HepG2 (cell line): ENCODE results near the gene IL17RC. TPM values are rescaled to one million over a fixed set of nuclear protein-coding genes. Genes with fewer than 3 reads are reported as not detected.

ENCODE experiments used
- AHR ChIP-seq: IDR thresholded peaks from 2 replicates; pipeline ENCODE4 v1.6.1; 2018; ENCODE audit warnings: missing genetic modification reagents, missing compliant biosample characterization
- ARID2 ChIP-seq: sonication (generic); formaldehyde crosslinking; IDR thresholded peaks from 2 replicates; pipeline ENCODE4 v1.8.1; 2022; ENCODE audit warnings: mild to moderate bottlenecking, missing genetic modification reagents, borderline replicate concordance
- DMAP1 ChIP-seq: IDR thresholded peaks from 2 replicates; pipeline ENCODE4 v1.6.1; 2016
- GABPB1 ChIP-seq: IDR thresholded peaks from 2 replicates; pipeline ENCODE4 v1.6.1; 2016; ENCODE audit warnings: mild to moderate bottlenecking, missing genetic modification reagents, moderate library complexity, missing compliant biosample characterization
- KAT8 ChIP-seq: IDR thresholded peaks from 2 replicates; pipeline ENCODE4 v1.6.1; 2016; ENCODE audit warnings: missing genetic modification reagents, missing compliant biosample characterization
- KDM5B ChIP-seq: sonication (generic); formaldehyde crosslinking; IDR thresholded peaks from 2 replicates; pipeline ENCODE4 v1.4.0; 2020; ENCODE audit warnings: missing genetic modification reagents, mild to moderate bottlenecking, borderline replicate concordance
- MAF1 ChIP-seq: sonication (generic); formaldehyde crosslinking; IDR thresholded peaks from 2 replicates; pipeline ENCODE4 v1.5.0; 2020; ENCODE audit warnings: missing genetic modification reagents, borderline replicate concordance
- MZF1 ChIP-seq: sonication (generic); formaldehyde crosslinking; IDR thresholded peaks from 2 replicates; pipeline ENCODE4 v1.8.1; 2023; ENCODE audit warnings: mild to moderate bottlenecking, missing genetic modification reagents, borderline replicate concordance
- NONO ChIP-seq, 2 experiments: fragments of 450-650 bp in 1 of 2; sonication (generic) in 1 of 2; formaldehyde crosslinking in 1 of 2; IDR thresholded peaks in 1 of 2; conservative IDR thresholded peaks in 1 of 2; 2 replicates each; pipeline versions ENCODE4 v1.6.1 to v1.8.0; 2017 to 2022; ENCODE audit warnings: mild to moderate bottlenecking in 1 of 2, missing genetic modification reagents in 1 of 2, moderate library complexity in 1 of 2
- SNAPC2 ChIP-seq: sonication (generic); formaldehyde crosslinking; IDR thresholded peaks from 2 replicates; pipeline ENCODE4 v1.8.1; 2022; ENCODE audit warnings: mild to moderate bottlenecking, missing genetic modification reagents
- SP1 ChIP-seq, 2 experiments: fragments of 450-650 bp in 1 of 2; sonication (generic) in 1 of 2; formaldehyde crosslinking in 1 of 2; IDR thresholded peaks; 2 replicates each; pipeline versions ENCODE4 v1.4.0 to v1.6.1; 2016 to 2020; ENCODE audit warnings: missing genetic modification reagents in 1 of 2
- TCF12 ChIP-seq, 2 experiments: fragments of 450-650 bp in 1 of 2; sonication (generic) in 1 of 2; formaldehyde crosslinking in 1 of 2; IDR thresholded peaks; 2 replicates each; pipeline versions ENCODE4 v1.6.1 to v1.8.0; 2017 to 2022; ENCODE audit warnings: antibody characterized with exemption in 1 of 2, mild to moderate bottlenecking in 1 of 2, missing genetic modification reagents in 1 of 2, moderate library complexity in 1 of 2
- TOE1 ChIP-seq: sonication (generic); formaldehyde crosslinking; IDR thresholded peaks from 2 replicates; pipeline ENCODE4 v1.4.0; 2020; ENCODE audit warnings: mild to moderate bottlenecking, missing genetic modification reagents
- TP53 ChIP-seq: sonication (generic); formaldehyde crosslinking; conservative IDR thresholded peaks from 2 replicates; pipeline ENCODE4 v1.4.0; 2020; ENCODE audit warnings: missing genetic modification reagents
- XRCC5 ChIP-seq: fragments of 200-400 bp; formaldehyde crosslinking; optimal IDR thresholded peaks from 2 replicates; pipeline ENCODE3; 2017; ENCODE audit warnings: mild to moderate bottlenecking, low read length
- ZBTB21 ChIP-seq: sonication (generic); formaldehyde crosslinking; IDR thresholded peaks from 2 replicates; pipeline ENCODE4 v1.4.0; 2020; ENCODE audit warnings: missing genetic modification reagents
- ZNF282 ChIP-seq: fragments of 450-650 bp; IDR thresholded peaks from 2 replicates; pipeline ENCODE4 v1.6.1; 2018; ENCODE audit not compliant: partially characterized antibody
- ZNF432 ChIP-seq: sonication (generic); formaldehyde crosslinking; IDR thresholded peaks from 2 replicates; pipeline ENCODE4 v1.5.0; 2020; ENCODE audit warnings: missing genetic modification reagents, mild to moderate bottlenecking, borderline replicate concordance
- ZNF446 ChIP-seq: sonication (generic); formaldehyde crosslinking; IDR thresholded peaks from 2 replicates; pipeline ENCODE4 v1.5.0; 2020; ENCODE audit warnings: mild to moderate bottlenecking, missing genetic modification reagents
- ZNF552 ChIP-seq: sonication (generic); formaldehyde crosslinking; IDR thresholded peaks from 2 replicates; pipeline ENCODE4 v1.9.0; 2022; ENCODE audit warnings: missing genetic modification reagents, mild to moderate bottlenecking, borderline replicate concordance
- ZNF652 ChIP-seq: IDR thresholded peaks from 2 replicates; pipeline ENCODE4 v1.6.1; 2016; ENCODE audit warnings: low read depth, borderline replicate concordance
- ZSCAN20 ChIP-seq: sonication (generic); formaldehyde crosslinking; IDR thresholded peaks from 2 replicates; pipeline ENCODE4 v1.4.0; 2020; ENCODE audit warnings: missing genetic modification reagents, mild to moderate bottlenecking, borderline replicate concordance
- polyA plus RNA-seq, 8 experiments: library from polyadenylated mRNA; depleted of rRNA in 3 of 8; stranded (reverse) in 7 of 8; unstranded in 1 of 8; fragments of >200 nt; fragmentation: Illumina TruSeq in 4 of 8; extraction: Trizol in 4 of 8; gene quantifications; 2 replicates each; pipeline versions ENCODE4 v1.2.1 to v1.2.3, GENCODE V29; 2011 to 2016; ENCODE audit warnings: low read depth in 4 of 8, missing spikeins in 1 of 8, mixed read lengths in 1 of 8; ENCODE audit not compliant: insufficient read depth in 1 of 8
- total RNA-seq, 5 experiments: library from RNA; depleted of rRNA; stranded (reverse); fragments of >200 nt; fragmentation: Illumina TruSeq; extraction: Trizol; gene quantifications; 2 replicates each; pipeline ENCODE4 v1.2.3, GENCODE V29; 2016; ENCODE audit warnings: low read depth in 1 of 5
- TF ChIP-seq, protein P1 (sequence below): sonication (generic); formaldehyde crosslinking; IDR thresholded peaks from 2 replicates; pipeline ENCODE4 v1.5.1; 2020; ENCODE audit warnings: missing genetic modification reagents, mild to moderate bottlenecking, borderline replicate concordance
- TF ChIP-seq, protein P2 (sequence below): sonication (generic); formaldehyde crosslinking; conservative IDR thresholded peaks from 2 replicates; pipeline ENCODE4 v1.8.0; 2022; ENCODE audit warnings: missing genetic modification reagents
- TF ChIP-seq, protein P3 (sequence below): sonication (generic); formaldehyde crosslinking; IDR thresholded peaks from 2 replicates; pipeline ENCODE4 v1.8.0; 2022; ENCODE audit warnings: mild to moderate bottlenecking, missing genetic modification reagents; ENCODE audit not compliant: insufficient replicate concordance

Gene IL17RC
- total and polyA plus RNA-seq, 2 of the 13 experiments (the other 11 are each of a cell fraction or from before 2014, with no cell fraction given): 20.7 to 24.0 TPM

DNA sequence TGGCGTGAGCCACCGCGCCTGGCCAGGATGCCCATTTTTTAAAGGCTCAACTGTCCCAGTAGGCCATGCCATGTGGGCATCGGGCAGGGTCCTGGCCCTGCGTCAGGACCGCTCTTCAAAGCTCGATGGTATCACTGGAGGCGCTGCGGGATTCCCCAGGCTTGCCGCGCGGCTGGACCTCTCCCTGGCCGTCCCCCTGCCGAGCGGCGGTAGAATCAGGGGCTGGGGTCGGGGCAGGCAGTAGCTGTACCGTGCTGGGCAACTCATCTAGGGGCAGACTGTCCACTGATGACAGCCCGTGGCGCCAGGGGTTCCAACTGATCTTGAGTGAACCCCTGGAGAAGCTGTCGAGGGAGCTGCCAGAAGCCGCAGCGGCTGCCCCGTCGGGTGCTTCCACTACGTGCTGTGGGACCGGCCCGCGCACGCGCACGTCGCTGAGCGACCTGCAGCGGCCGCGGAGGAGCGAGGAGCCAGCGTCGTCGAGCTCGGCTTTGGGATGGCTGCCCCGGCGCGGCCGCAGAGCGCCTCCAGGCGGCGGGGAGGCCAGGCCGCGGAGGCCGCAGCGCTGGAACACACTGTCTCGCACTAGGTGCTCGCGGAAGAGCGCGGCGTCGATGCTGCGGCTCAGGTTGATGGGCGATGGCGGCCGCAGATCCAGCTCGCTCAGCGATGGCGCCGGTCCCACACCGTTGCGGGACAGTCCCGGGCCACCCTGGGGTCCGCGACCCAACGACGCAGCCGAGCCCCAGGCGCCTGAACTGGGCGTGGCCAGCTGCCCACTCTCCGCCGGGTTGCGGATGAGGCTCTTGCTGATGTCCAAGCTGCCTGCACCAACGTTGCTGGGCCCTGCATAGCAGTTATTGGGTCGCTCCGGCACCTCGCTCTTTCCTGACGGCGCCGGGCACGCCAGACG, 29.5 kb downstream of the IL17RC start (continued):
- TF ChIP-seq KAT8 (CRISPR knock-in tag) (peak; percentile 71), ZNF652 (CRISPR knock-in tag) (no peak), SP1 (IDR thresholded peaks at IDR 0.05) (no peak), SP1 (CRISPR knock-in tag; IDR thresholded peaks at IDR 0.05) (no peak; the same call in 1 of the 2 replicates), TP53 (CRISPR knock-in tag) (0 out of 2 replicates have a peak, but pooled peaks have one; percentile 13), ZBTB21 (CRISPR knock-in tag) (no peak), ARID2 (CRISPR knock-in tag) (no peak), ZNF282 (no peak), NONO (IDR thresholded peaks at IDR 0.05) (no peak), NONO (CRISPR knock-in tag; conservative IDR thresholded peaks at IDR 0.05) (peak; percentile 89), SNAPC2 (CRISPR knock-in tag) (no peak), ZSCAN20 (CRISPR knock-in tag) (peak; percentile 88; the same call in 1 of the 2 replicates), MAF1 (CRISPR knock-in tag) (peak; percentile 75; the same call in 1 of the 2 replicates), GABPB1 (CRISPR knock-in tag) (peak; percentile 80), ZNF446 (CRISPR knock-in tag) (no peak), AHR (CRISPR knock-in tag) (peak; percentile 8; the same call in 1 of the 2 replicates), TOE1 (CRISPR knock-in tag) (no peak), DMAP1 (peak; percentile 67), KDM5B (peak; percentile 67; the same call in 1 of the 2 replicates), XRCC5 (peak; percentile 56), ZNF552 (CRISPR knock-in tag) (peak; percentile 86), MZF1 (0 out of 2 replicates have a peak, but pooled peaks have one; percentile 23), TCF12 (IDR thresholded peaks at IDR 0.05) (no peak), TCF12 (CRISPR knock-in tag; IDR thresholded peaks at IDR 0.05) (peak; percentile 80; the same call in 1 of the 2 replicates), ZNF432 (CRISPR knock-in tag) (peak; percentile 84; the same call in 1 of the 2 replicates)
- TF ChIP-seq, protein P1, sequence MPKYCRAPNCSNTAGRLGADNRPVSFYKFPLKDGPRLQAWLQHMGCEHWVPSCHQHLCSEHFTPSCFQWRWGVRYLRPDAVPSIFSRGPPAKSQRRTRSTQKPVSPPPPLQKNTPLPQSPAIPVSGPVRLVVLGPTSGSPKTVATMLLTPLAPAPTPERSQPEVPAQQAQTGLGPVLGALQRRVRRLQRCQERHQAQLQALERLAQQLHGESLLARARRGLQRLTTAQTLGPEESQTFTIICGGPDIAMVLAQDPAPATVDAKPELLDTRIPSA (CRISPR knock-in tag): no peak; the same call in 1 of the 2 replicates
- TF ChIP-seq, protein P2, sequence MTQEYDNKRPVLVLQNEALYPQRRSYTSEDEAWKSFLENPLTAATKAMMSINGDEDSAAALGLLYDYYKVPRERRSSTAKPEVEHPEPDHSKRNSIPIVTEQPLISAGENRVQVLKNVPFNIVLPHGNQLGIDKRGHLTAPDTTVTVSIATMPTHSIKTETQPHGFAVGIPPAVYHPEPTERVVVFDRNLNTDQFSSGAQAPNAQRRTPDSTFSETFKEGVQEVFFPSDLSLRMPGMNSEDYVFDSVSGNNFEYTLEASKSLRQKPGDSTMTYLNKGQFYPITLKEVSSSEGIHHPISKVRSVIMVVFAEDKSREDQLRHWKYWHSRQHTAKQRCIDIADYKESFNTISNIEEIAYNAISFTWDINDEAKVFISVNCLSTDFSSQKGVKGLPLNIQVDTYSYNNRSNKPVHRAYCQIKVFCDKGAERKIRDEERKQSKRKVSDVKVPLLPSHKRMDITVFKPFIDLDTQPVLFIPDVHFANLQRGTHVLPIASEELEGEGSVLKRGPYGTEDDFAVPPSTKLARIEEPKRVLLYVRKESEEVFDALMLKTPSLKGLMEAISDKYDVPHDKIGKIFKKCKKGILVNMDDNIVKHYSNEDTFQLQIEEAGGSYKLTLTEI: no peak
- TF ChIP-seq, protein P3, sequence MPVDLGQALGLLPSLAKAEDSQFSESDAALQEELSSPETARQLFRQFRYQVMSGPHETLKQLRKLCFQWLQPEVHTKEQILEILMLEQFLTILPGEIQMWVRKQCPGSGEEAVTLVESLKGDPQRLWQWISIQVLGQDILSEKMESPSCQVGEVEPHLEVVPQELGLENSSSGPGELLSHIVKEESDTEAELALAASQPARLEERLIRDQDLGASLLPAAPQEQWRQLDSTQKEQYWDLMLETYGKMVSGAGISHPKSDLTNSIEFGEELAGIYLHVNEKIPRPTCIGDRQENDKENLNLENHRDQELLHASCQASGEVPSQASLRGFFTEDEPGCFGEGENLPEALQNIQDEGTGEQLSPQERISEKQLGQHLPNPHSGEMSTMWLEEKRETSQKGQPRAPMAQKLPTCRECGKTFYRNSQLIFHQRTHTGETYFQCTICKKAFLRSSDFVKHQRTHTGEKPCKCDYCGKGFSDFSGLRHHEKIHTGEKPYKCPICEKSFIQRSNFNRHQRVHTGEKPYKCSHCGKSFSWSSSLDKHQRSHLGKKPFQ (CRISPR knock-in tag): peak; percentile 58
